Neural cell (in vitro differentiated cells): ENCODE measurements around the gene ATP8B1. TPM values are rescaled to one million over a fixed set of nuclear protein-coding genes. Genes with fewer than 3 reads are reported as not detected.

Experiments used
- H2AFZ ChIP-seq: fragments of 200-600, 300-800 bp; sonication (generic), shearing (Covaris generic); 2 replicates; pipeline ENCODE4 v1.6.0; 2014; ENCODE audit warnings: low read depth, mild to moderate bottlenecking, antibody characterized with exemption, low read length, moderate library complexity
- H3F3A ChIP-seq: fragments of 200-600 bp; shearing (Covaris generic); 2 replicates; pipeline ENCODE4 v1.6.1; 2016; ENCODE audit warnings: mild to moderate bottlenecking, moderate library complexity, mixed read lengths, antibody characterized with exemption, low read length; ENCODE audit not compliant: insufficient read depth, poor library complexity, severe bottlenecking
- H3K27ac ChIP-seq: fragments of 200-600, 300-800 bp; sonication (generic), shearing (Covaris generic); 2 replicates; pipeline ENCODE4 v1.5.1; 2014; ENCODE audit warnings: mild to moderate bottlenecking, low read length, moderate library complexity
- H3K27me3 ChIP-seq: fragments of 300-800, 200-600 bp; sonication (generic), shearing (Covaris generic); 2 replicates; pipeline ENCODE4 v1.6.0; 2014; ENCODE audit warnings: mild to moderate bottlenecking, low read depth, low read length, moderate library complexity; ENCODE audit not compliant: insufficient read depth
- H3K36me3 ChIP-seq: fragments of 300-800, 200-600 bp; sonication (generic), shearing (Covaris generic); 2 replicates; pipeline ENCODE4 v1.5.1; 2014; ENCODE audit warnings: mild to moderate bottlenecking, antibody characterized with exemption, low read length, moderate library complexity; ENCODE audit not compliant: insufficient read depth
- H3K4me2 ChIP-seq: fragments of 300-800, 200-600 bp; sonication (generic), shearing (Covaris generic); 2 replicates; pipeline ENCODE4 v1.6.0; 2014; ENCODE audit warnings: mild to moderate bottlenecking, low read length
- H3K4me3 ChIP-seq: fragments of 300-800, 200-600 bp; sonication (generic), shearing (Covaris generic); 2 replicates; pipeline ENCODE4 v1.5.1; 2014; ENCODE audit warnings: mild to moderate bottlenecking, low read length, moderate library complexity
- H3K79me2 ChIP-seq: fragments of 200-600 bp; shearing (Covaris generic); replicated peaks from 2 replicates; pipeline ENCODE4 v1.6.0; 2014; ENCODE audit warnings: mild to moderate bottlenecking, low read length, moderate library complexity; ENCODE audit not compliant: insufficient read depth
- H3K9ac ChIP-seq: fragments of 300-800, 200-600 bp; sonication (generic), shearing (Covaris generic); 2 replicates; pipeline ENCODE4 v1.6.1; 2016; ENCODE audit warnings: mild to moderate bottlenecking, low read length, mixed read lengths
- H3K9me2 ChIP-seq: fragments of 200-600 bp; shearing (Covaris generic); 2 replicates; pipeline ENCODE4 v1.6.1; 2016; ENCODE audit warnings: mild to moderate bottlenecking, low read length, mixed read lengths; ENCODE audit not compliant: insufficient read depth
- H3K9me3 ChIP-seq: fragments of 200-600, 300-800 bp; sonication (generic), shearing (Covaris generic); 2 replicates; pipeline ENCODE4 v1.6.1; 2016; ENCODE audit warnings: mild to moderate bottlenecking, mixed run types, low read length, moderate library complexity, mixed read lengths
- H4K20me1 ChIP-seq: fragments of 200-600 bp; shearing (Covaris generic); 2 replicates; pipeline ENCODE4 v1.6.1; 2016; ENCODE audit warnings: mild to moderate bottlenecking, mixed run types; ENCODE audit not compliant: insufficient read depth
- CTCF ChIP-seq: fragments of 450-650 bp; IDR thresholded peaks from 2 replicates; pipeline ENCODE4 v1.5.1; 2014; ENCODE audit warnings: antibody characterized with exemption, mild to moderate bottlenecking, moderate library complexity; ENCODE audit not compliant: poor library complexity, severe bottlenecking
- EP300 ChIP-seq: fragments of 450-650 bp; conservative IDR thresholded peaks from 2 replicates; pipeline ENCODE4 v1.6.1; 2014; ENCODE audit warnings: antibody characterized with exemption, mild to moderate bottlenecking, moderate library complexity; ENCODE audit not compliant: poor library complexity, severe bottlenecking
- EZH2 ChIP-seq: fragments of 200-600, 300-800 bp; shearing (Covaris generic), sonication (generic); IDR thresholded peaks from 2 replicates; pipeline ENCODE4 v1.6.1; 2014; ENCODE audit warnings: antibody characterized with exemption, low read length, borderline replicate concordance, mild to moderate bottlenecking; ENCODE audit not compliant: insufficient read depth, poor library complexity, severe bottlenecking
- MXI1 ChIP-seq: fragments of 450-650 bp; conservative IDR thresholded peaks from 2 replicates; pipeline ENCODE4 v1.6.1; 2014; ENCODE audit warnings: antibody characterized with exemption, mild to moderate bottlenecking; ENCODE audit not compliant: poor library complexity, severe bottlenecking
- POLR2AphosphoS5 ChIP-seq: IDR thresholded peaks from 2 replicates; pipeline ENCODE4 v1.6.1; 2012
- RAD21 ChIP-seq: fragments of 450-650 bp; conservative IDR thresholded peaks from 2 replicates; pipeline ENCODE4 v1.6.1; 2014; ENCODE audit warnings: antibody characterized with exemption, mild to moderate bottlenecking, moderate library complexity
- SMC3 ChIP-seq: fragments of 450-650 bp; conservative IDR thresholded peaks from 2 replicates; pipeline ENCODE4 v1.6.1; 2014; ENCODE audit warnings: antibody characterized with exemption, mild to moderate bottlenecking, moderate library complexity; ENCODE audit not compliant: poor library complexity
- TAF1 ChIP-seq: IDR thresholded peaks from 2 replicates; pipeline ENCODE4 v1.6.1; 2012; ENCODE audit warnings: low read depth
- polyA plus RNA-seq: library from polyadenylated mRNA; depleted of rRNA; stranded (reverse); fragments of >200 nt; gene quantifications from 2 replicates; pipeline ENCODE4 v1.2.3, GENCODE V29; 2014
- TF ChIP-seq, protein P1 (sequence below): IDR thresholded peaks from 2 replicates; pipeline ENCODE4 v1.6.1; 2012; ENCODE audit warnings: borderline replicate concordance

The ATP8B1 gene
- polyA plus RNA-seq, 1 donor from 2014 or later = not detected

DNA sequence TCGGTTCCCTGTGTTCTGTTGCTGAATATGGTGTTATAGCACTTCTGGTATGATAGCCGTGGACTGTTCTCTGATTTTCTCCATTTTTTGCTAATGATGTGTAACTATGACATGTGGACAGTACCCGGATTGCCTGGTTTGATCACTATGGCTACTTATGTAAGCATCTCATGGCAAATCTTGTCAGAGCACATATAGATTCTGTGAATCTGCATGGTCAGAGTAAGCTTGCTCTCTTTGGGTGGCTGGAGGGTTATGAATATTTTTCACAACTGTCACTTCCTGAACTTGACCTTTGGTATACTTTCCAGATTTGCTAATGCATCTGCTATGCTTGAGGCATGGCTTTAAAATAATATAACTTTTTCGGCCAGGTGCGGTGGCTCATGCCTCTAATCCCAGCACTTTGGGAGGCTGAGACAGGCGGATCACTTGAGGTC is 36.8 kb upstream of the ATP8B1 start:
- H2AFZ ChIP-seq = no peak overlapping the region
- H3K9ac ChIP-seq = no peak overlapping the region
- TF ChIP-seq, protein P1, sequence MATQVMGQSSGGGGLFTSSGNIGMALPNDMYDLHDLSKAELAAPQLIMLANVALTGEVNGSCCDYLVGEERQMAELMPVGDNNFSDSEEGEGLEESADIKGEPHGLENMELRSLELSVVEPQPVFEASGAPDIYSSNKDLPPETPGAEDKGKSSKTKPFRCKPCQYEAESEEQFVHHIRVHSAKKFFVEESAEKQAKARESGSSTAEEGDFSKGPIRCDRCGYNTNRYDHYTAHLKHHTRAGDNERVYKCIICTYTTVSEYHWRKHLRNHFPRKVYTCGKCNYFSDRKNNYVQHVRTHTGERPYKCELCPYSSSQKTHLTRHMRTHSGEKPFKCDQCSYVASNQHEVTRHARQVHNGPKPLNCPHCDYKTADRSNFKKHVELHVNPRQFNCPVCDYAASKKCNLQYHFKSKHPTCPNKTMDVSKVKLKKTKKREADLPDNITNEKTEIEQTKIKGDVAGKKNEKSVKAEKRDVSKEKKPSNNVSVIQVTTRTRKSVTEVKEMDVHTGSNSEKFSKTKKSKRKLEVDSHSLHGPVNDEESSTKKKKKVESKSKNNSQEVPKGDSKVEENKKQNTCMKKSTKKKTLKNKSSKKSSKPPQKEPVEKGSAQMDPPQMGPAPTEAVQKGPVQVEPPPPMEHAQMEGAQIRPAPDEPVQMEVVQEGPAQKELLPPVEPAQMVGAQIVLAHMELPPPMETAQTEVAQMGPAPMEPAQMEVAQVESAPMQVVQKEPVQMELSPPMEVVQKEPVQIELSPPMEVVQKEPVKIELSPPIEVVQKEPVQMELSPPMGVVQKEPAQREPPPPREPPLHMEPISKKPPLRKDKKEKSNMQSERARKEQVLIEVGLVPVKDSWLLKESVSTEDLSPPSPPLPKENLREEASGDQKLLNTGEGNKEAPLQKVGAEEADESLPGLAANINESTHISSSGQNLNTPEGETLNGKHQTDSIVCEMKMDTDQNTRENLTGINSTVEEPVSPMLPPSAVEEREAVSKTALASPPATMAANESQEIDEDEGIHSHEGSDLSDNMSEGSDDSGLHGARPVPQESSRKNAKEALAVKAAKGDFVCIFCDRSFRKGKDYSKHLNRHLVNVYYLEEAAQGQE = no peak
- no peak for TF ChIP-seq EZH2
- TF ChIP-seq SMC3 = no peak
- TF ChIP-seq MXI1 = no peak
- TF ChIP-seq EP300 = no peak
- no peak for TF ChIP-seq CTCF
- no peak for TF ChIP-seq POLR2AphosphoS5
- no peaks in the 10 kb centered on the region for H3K9me3 ChIP-seq
- H3K4me2 ChIP-seq = no peak overlapping the region
- H4K20me1 ChIP-seq = no peaks in the 10 kb centered on the region
- H3K9me2 ChIP-seq = no peaks in the 10 kb centered on the region
- no peaks in the 10 kb centered on the region for H3K79me2 ChIP-seq
- no peaks in the 10 kb centered on the region for H3K36me3 ChIP-seq
- no peak overlapping the region for H3K27ac ChIP-seq
- no peaks in the 10 kb centered on the region for H3K27me3 ChIP-seq
- H3K4me3 ChIP-seq = no peak overlapping the region
- no peaks in the 10 kb centered on the region for H3F3A ChIP-seq

DNA sequence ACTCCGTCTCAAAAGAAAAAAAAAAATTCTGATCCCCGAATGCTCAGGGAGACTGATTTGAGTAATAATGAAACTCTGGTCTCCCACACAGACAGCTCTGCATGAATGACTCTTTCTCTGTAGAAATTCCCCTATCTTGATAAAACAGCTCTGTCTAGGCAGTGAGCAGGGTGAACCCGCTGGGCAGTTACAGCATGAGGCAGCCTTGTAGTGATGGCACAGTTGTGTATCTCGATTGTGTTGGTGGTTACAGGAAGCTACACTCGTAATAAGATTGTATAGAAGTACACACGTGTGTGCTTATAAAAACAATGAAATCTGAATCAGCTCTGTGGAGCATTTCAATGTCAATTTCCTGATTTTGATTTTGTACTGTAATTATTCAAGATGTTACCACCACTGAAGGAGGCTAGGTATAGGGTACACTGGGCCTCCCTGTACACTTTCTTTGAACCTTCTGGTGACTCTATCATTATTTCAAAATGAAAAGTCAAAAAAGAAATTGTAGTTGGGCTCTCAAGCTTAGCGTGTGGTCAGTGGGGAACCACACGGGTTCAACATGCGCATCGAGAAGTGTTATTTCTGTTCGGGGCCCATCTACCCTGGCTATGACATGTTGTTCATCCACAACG is 34.9 kb upstream of the ATP8B1 start:
- H3F3A ChIP-seq = no peaks in the 10 kb centered on the region
- no peaks in the 10 kb centered on the region for H4K20me1 ChIP-seq
- H3K4me3 ChIP-seq = no peak overlapping the region
- no peaks in the 10 kb centered on the region for H3K9me3 ChIP-seq
- TF ChIP-seq, protein P1 = no peak
- TF ChIP-seq CTCF (no peak), MXI1 (no peak), SMC3 (no peak), RAD21 (no peak), POLR2AphosphoS5 (no peak), EZH2 (no peak), EP300 (no peak), TAF1 (no peak)
- no peaks in the 10 kb centered on the region for H3K9me2 ChIP-seq
- no peaks in the 10 kb centered on the region for H3K27me3 ChIP-seq
- H3K79me2 ChIP-seq = no peaks in the 10 kb centered on the region
- H3K36me3 ChIP-seq = no peaks in the 10 kb centered on the region
- no peak overlapping the region for H2AFZ ChIP-seq
- no peak overlapping the region for H3K9ac ChIP-seq
- H3K27ac ChIP-seq = no peak overlapping the region
- no peak overlapping the region for H3K4me2 ChIP-seq
